HepG2 (cell line): Measurements from ENCODE around the gene HIRA. TPM values are rescaled to one million over a fixed set of nuclear protein-coding genes. Genes with fewer than 3 reads are reported as not detected.

Experiments
- ATAC-seq: fragments of 200-7000 bp; cut with Tn5 transposase; 3 replicates; pipeline ENCODE4 v1.9.1; 2020; ENCODE audit warnings: mild to moderate bottlenecking, moderate library complexity
- BruUV-seq: library from RNA; stranded (reverse); fragments of 400-500 nt; replicated peaks from 2 replicates; lab custom pipeline; 2021; lab: Mats Ljungman, UMichigan
- CTCF ChIA-PET: fragments of 300-600 bp; formaldehyde crosslinking; extraction: SDS; loops from one replicate; lab custom pipeline; 2021; ENCODE audit warnings: low total read pairs, inconsistent platforms, low intra/inter-chr PET ratio; lab: Yijun Ruan, JAX
- POLR2A ChIA-PET: fragments of 350-600 bp; sonication (Branson Sonifier 250); formaldehyde crosslinking; loops from one replicate; lab custom pipeline; 2020; ENCODE audit warnings: antibody characterized with exemption, inconsistent platforms; lab: Yijun Ruan, JAX
- DNase-seq: peaks from one replicate; pipeline ENCODE4 v3.0.0-alpha.2; 2015; ENCODE audit warnings: low spot score
- FAIRE-seq: peaks from 3 replicates; lab custom pipeline; 2011; peaks lifted over from hg19 to GRCh38; lab: Jason Lieb, UNC
- H2AFZ ChIP-seq: one replicate; pipeline ENCODE4 v1.6.1; 2011; ENCODE audit warnings: low read length, inconsistent platforms
- H3K27ac ChIP-seq: fragments of 300-600 bp; 3 replicates; pipeline ENCODE4 v1.8.0; 2011; ENCODE audit warnings: mixed run types, mild to moderate bottlenecking, mixed read lengths, low read length, inconsistent platforms; ENCODE audit not compliant: insufficient read depth; ENCODE audit errors: extremely low read length
- H3K27me3 ChIP-seq, 2 experiments: fragments of 200-600 bp in 1 of 2; 2 replicates in 1 of 2; 3 replicates in 1 of 2; pipeline versions ENCODE4 v1.6.0 to v1.8.0; 2011; ENCODE audit warnings: low read length in 2 of 2, mild to moderate bottlenecking in 2 of 2, moderate library complexity in 2 of 2, inconsistent platforms in 1 of 2; ENCODE audit not compliant: insufficient read depth in 2 of 2, control insufficient read depth in 1 of 2
- H3K36me3 ChIP-seq, 2 experiments: fragments of 200-600 bp in 1 of 2; replicated peaks in 1 of 2; 2 replicates in 1 of 2; 3 replicates in 1 of 2; pipeline versions ENCODE4 v1.5.1 to v1.8.0; 2011; ENCODE audit warnings: low read length in 2 of 2, inconsistent platforms in 1 of 2; ENCODE audit not compliant: insufficient read depth in 2 of 2, control insufficient read depth in 1 of 2
- H3K4me1 ChIP-seq: 2 replicates; pipeline ENCODE4 v1.5.1; 2012; ENCODE audit warnings: low read length, inconsistent platforms; ENCODE audit not compliant: insufficient read depth
- H3K4me2 ChIP-seq: 2 replicates; pipeline ENCODE4 v1.6.0; 2011; ENCODE audit warnings: low read depth, low read length, inconsistent platforms
- H3K4me3 ChIP-seq, 3 experiments: fragments of 200-600 bp in 1 of 3; sonication (generic), shearing (Covaris generic) in 1 of 3; replicated peaks in 1 of 3; 2 replicates each; pipeline ENCODE4 v1.5.1; 2011 to 2016; ENCODE audit warnings: low read length in 3 of 3, inconsistent platforms in 2 of 3, low read depth in 2 of 3, mild to moderate bottlenecking in 2 of 3, control low read depth in 1 of 3, mixed read lengths in 1 of 3; ENCODE audit not compliant: insufficient read depth in 1 of 3
- H3K79me2 ChIP-seq: one replicate; pipeline ENCODE4 v1.6.1; 2011; ENCODE audit warnings: low read length, inconsistent platforms; ENCODE audit not compliant: insufficient read depth
- H3K9ac ChIP-seq: 2 replicates; pipeline ENCODE4 v1.6.0; 2011; ENCODE audit warnings: mild to moderate bottlenecking, low read depth, low read length, inconsistent platforms; ENCODE audit not compliant: insufficient read depth
- H3K9me3 ChIP-seq: 2 replicates; pipeline ENCODE4 v1.5.1; 2012; ENCODE audit warnings: mild to moderate bottlenecking, low read length
- H4K20me1 ChIP-seq: 2 replicates; pipeline ENCODE4 v1.6.0; 2011; ENCODE audit warnings: inconsistent platforms, mild to moderate bottlenecking, low read length, moderate library complexity; ENCODE audit not compliant: insufficient read depth
- ISL2 ChIP-seq: sonication (generic); formaldehyde crosslinking; IDR thresholded peaks from 2 replicates; pipeline ENCODE4 v1.5.0; 2020; ENCODE audit warnings: missing genetic modification reagents
- MYC ChIP-seq: sonication (generic); formaldehyde crosslinking; IDR thresholded peaks from 2 replicates; pipeline ENCODE4 v1.9.0; 2021; ENCODE audit warnings: missing genetic modification reagents, borderline replicate concordance
- NRL ChIP-seq: sonication (generic); formaldehyde crosslinking; IDR thresholded peaks from 2 replicates; pipeline ENCODE4 v1.5.0; 2020; ENCODE audit warnings: missing genetic modification reagents, mild to moderate bottlenecking, moderate library complexity, borderline replicate concordance
- POGZ ChIP-seq: sonication (generic); formaldehyde crosslinking; IDR thresholded peaks from 2 replicates; pipeline ENCODE4 v1.4.0; 2020; ENCODE audit warnings: mild to moderate bottlenecking, missing genetic modification reagents
- REST ChIP-seq, 2 experiments: IDR thresholded peaks; 2 replicates each; pipeline ENCODE4 v1.6.1; 2011 to 2012; ENCODE audit warnings: low read length in 2 of 2, borderline replicate concordance in 1 of 2, low read depth in 1 of 2, mild to moderate bottlenecking in 1 of 2, moderate library complexity in 1 of 2
- U2AF2 ChIP-seq: fragments of 200-400 bp; formaldehyde crosslinking; IDR thresholded peaks from 2 replicates; pipeline ENCODE4 v1.6.1; 2017; ENCODE audit warnings: low read depth, mild to moderate bottlenecking, low read length
- ZFP37 ChIP-seq: sonication (generic); formaldehyde crosslinking; IDR thresholded peaks from 2 replicates; pipeline ENCODE4 v1.4.0; 2020; ENCODE audit warnings: missing genetic modification reagents, borderline replicate concordance
- ZNF253 ChIP-seq: sonication (generic); formaldehyde crosslinking; IDR thresholded peaks from 2 replicates; pipeline ENCODE4 v1.8.0; 2022; ENCODE audit warnings: mild to moderate bottlenecking, missing genetic modification reagents, borderline replicate concordance
- ZNF329 ChIP-seq: sonication (generic); formaldehyde crosslinking; IDR thresholded peaks from 2 replicates; pipeline ENCODE4 v1.9.0; 2021; ENCODE audit warnings: low read depth, mild to moderate bottlenecking, missing genetic modification reagents
- ZNF367 ChIP-seq: sonication (generic); formaldehyde crosslinking; IDR thresholded peaks from 2 replicates; pipeline ENCODE4 v1.4.0; 2020; ENCODE audit warnings: missing genetic modification reagents, borderline replicate concordance
- ZNF44 ChIP-seq: sonication (generic); formaldehyde crosslinking; IDR thresholded peaks from 2 replicates; pipeline ENCODE4 v1.5.1; 2020; ENCODE audit warnings: mild to moderate bottlenecking, missing genetic modification reagents
- WGBS: methylation state at CpG from one replicate; pipeline ENCODE4 v1.1.6; 2017; ENCODE audit warnings: low lambda C conversion rate; 5-methylcytosine and 5-hydroxymethylcytosine counted together
- in situ Hi-C: cut with HindIII; loops from 2 replicates; pipeline ENCODE4 v1.10.0; 2017; ENCODE audit warnings: low pct_unique_long_range_greater_than_20kb; ENCODE audit not compliant: extremely low pct_ligation_motif_present
- intact Hi-C: fragments of 100-400 bp; cut with micrococcal nuclease; formaldehyde crosslinking; loops from one replicate; pipeline ENCODE4 v1.10.0; 2022; ENCODE audit not compliant: unreplicated experiment
- polyA plus RNA-seq, 8 experiments: library from polyadenylated mRNA; depleted of rRNA in 3 of 8; stranded (reverse) in 7 of 8; unstranded in 1 of 8; fragments of >200 nt; fragmentation: Illumina TruSeq in 4 of 8; extraction: Trizol in 4 of 8; gene quantifications; 2 replicates each; pipeline versions ENCODE4 v1.2.1 to v1.2.3, GENCODE V29; 2011 to 2016; ENCODE audit warnings: low read depth in 4 of 8, missing spikeins in 1 of 8, mixed read lengths in 1 of 8; ENCODE audit not compliant: insufficient read depth in 1 of 8
- total RNA-seq, 5 experiments: library from RNA; depleted of rRNA; stranded (reverse); fragments of >200 nt; fragmentation: Illumina TruSeq; extraction: Trizol; gene quantifications; 2 replicates each; pipeline ENCODE4 v1.2.3, GENCODE V29; 2016; ENCODE audit warnings: low read depth in 1 of 5
- TF ChIP-seq, protein P1 (sequence below): sonication (generic); formaldehyde crosslinking; IDR thresholded peaks from 2 replicates; pipeline ENCODE4; 2020; ENCODE audit warnings: missing genetic modification reagents, mild to moderate bottlenecking, borderline replicate concordance
- TF ChIP-seq, protein P2 (sequence below): IDR thresholded peaks from 2 replicates; pipeline ENCODE4 v1.6.1; 2012; ENCODE audit warnings: low read depth, low read length, improper control_type of control experiment
- TF ChIP-seq, protein P3 (sequence below): fragments of 450-650 bp; IDR thresholded peaks from 2 replicates; pipeline ENCODE4 v1.6.1; 2017; ENCODE audit warnings: mild to moderate bottlenecking

HIRA gene
- total and polyA plus RNA-seq, 2 of the 13 experiments (the other 11 are each of a cell fraction or from before 2014, with no cell fraction given) = 21.5 to 29.2 TPM

- BruUV-seq = no TSS peak
- H4K20me1 ChIP-seq = no peaks in the 10 kb centered on the region
- DNase-seq (no peak), ATAC-seq (peak; percentile 36; the same call in 1 of the 3 replicates), FAIRE-seq (no peak)
- no peak overlapping the region for H3K9ac ChIP-seq
- no peak overlapping the region for H3K4me2 ChIP-seq
- no peaks in the 10 kb centered on the region for H3K9me3 ChIP-seq
- H3K27ac ChIP-seq = no peak overlapping the region
- no peaks in the 10 kb centered on the region for H3K27me3 ChIP-seq
- H3K4me3 ChIP-seq = no peak overlapping the region
- no peak overlapping the region for H2AFZ ChIP-seq
- H3K36me3 ChIP-seq = peaks cover 32 to 80% of the 10 kb centered on the region in 2 experiments; a peak in 4 of 5 replicates
- ChIA-PET CTCF (no interaction called here), POLR2A (no interaction called here)
- H3K4me1 ChIP-seq = peaks cover 11% of the 10 kb centered on the region
- H3K79me2 ChIP-seq = peaks cover 7% of the 10 kb centered on the region
- in situ Hi-C loops = no loop called here
- intact Hi-C loops = no loop called here
- 97% methylated on average over 3 of the region's 8 CpGs for WGBS
- no peak for TF ChIP-seq ZNF44 (CRISPR knock-in tag)
- TF ChIP-seq ZNF329 (CRISPR knock-in tag) = no peak
- no peak for TF ChIP-seq NRL
- TF ChIP-seq, protein P1, sequence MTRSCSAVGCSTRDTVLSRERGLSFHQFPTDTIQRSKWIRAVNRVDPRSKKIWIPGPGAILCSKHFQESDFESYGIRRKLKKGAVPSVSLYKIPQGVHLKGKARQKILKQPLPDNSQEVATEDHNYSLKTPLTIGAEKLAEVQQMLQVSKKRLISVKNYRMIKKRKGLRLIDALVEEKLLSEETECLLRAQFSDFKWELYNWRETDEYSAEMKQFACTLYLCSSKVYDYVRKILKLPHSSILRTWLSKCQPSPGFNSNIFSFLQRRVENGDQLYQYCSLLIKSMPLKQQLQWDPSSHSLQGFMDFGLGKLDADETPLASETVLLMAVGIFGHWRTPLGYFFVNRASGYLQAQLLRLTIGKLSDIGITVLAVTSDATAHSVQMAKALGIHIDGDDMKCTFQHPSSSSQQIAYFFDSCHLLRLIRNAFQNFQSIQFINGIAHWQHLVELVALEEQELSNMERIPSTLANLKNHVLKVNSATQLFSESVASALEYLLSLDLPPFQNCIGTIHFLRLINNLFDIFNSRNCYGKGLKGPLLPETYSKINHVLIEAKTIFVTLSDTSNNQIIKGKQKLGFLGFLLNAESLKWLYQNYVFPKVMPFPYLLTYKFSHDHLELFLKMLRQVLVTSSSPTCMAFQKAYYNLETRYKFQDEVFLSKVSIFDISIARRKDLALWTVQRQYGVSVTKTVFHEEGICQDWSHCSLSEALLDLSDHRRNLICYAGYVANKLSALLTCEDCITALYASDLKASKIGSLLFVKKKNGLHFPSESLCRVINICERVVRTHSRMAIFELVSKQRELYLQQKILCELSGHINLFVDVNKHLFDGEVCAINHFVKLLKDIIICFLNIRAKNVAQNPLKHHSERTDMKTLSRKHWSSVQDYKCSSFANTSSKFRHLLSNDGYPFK = no peak
- no peak for TF ChIP-seq U2AF2
- no peak for TF ChIP-seq POGZ (CRISPR knock-in tag)
- no peak for TF ChIP-seq ZNF367
- TF ChIP-seq, protein P2, sequence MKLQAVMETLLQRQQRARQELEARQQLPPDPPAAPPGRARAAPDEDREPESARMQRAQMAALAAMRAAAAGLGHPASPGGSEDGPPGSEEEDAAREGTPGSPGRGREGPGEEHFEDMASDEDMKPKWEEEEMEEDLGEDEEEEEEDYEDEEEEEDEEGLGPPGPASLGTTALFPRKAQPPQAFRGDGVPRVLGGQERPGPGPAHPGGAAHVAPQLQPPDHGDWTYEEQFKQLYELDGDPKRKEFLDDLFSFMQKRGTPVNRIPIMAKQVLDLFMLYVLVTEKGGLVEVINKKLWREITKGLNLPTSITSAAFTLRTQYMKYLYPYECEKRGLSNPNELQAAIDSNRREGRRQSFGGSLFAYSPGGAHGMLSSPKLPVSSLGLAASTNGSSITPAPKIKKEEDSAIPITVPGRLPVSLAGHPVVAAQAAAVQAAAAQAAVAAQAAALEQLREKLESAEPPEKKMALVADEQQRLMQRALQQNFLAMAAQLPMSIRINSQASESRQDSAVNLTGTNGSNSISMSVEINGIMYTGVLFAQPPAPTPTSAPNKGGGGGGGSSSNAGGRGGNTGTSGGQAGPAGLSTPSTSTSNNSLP = no peak
- no peak for TF ChIP-seq ZFP37 (CRISPR knock-in tag)
- no peak for TF ChIP-seq MYC (CRISPR knock-in tag)
- TF ChIP-seq ZNF253 (CRISPR knock-in tag) = no peak
- TF ChIP-seq REST (IDR thresholded peaks at IDR 0.05; ENCODE audit: borderline replicate concordance in 1 of 2, low read depth in 1 of 2, low read length in 2 of 2) = no peak
- TF ChIP-seq, protein P3, sequence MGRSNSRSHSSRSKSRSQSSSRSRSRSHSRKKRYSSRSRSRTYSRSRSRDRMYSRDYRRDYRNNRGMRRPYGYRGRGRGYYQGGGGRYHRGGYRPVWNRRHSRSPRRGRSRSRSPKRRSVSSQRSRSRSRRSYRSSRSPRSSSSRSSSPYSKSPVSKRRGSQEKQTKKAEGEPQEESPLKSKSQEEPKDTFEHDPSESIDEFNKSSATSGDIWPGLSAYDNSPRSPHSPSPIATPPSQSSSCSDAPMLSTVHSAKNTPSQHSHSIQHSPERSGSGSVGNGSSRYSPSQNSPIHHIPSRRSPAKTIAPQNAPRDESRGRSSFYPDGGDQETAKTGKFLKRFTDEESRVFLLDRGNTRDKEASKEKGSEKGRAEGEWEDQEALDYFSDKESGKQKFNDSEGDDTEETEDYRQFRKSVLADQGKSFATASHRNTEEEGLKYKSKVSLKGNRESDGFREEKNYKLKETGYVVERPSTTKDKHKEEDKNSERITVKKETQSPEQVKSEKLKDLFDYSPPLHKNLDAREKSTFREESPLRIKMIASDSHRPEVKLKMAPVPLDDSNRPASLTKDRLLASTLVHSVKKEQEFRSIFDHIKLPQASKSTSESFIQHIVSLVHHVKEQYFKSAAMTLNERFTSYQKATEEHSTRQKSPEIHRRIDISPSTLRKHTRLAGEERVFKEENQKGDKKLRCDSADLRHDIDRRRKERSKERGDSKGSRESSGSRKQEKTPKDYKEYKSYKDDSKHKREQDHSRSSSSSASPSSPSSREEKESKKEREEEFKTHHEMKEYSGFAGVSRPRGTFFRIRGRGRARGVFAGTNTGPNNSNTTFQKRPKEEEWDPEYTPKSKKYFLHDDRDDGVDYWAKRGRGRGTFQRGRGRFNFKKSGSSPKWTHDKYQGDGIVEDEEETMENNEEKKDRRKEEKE = no peak
- no peak for TF ChIP-seq ISL2 (CRISPR knock-in tag)
Measured at GRCh38 chr22:19405652-19406051, 25.9 kb downstream of the HIRA start.
